Measurements from ENCODE around the gene SRSF11.

Gene SRSF11

GRCh38 chr1:70220517-70221237 is 503 bp upstream of the SRSF11 start:
- no peak for DNase-seq (ENCODE audit: low spot score)

- DNase-seq (ENCODE audit: low spot score) = no peak
Observed at GRCh38 chr1:70222716-70223235, 1.6 kb downstream of the SRSF11 start.

- no peak for DNase-seq (ENCODE audit: low spot score)
Observed at GRCh38 chr1:70224954-70225353, 3.8 kb downstream of the SRSF11 start.

- DNase-seq (ENCODE audit: low spot score) = no peak
Observed at GRCh38 chr1:70227439-70227838, 6.3 kb downstream of the SRSF11 start.

- DNase-seq (ENCODE audit: low spot score) = no peak
Observed at GRCh38 chr1:70228670-70229069, 7.5 kb downstream of the SRSF11 start.

- no peak for DNase-seq (ENCODE audit: low spot score)
Observed at GRCh38 chr1:70231475-70231874, 10.3 kb downstream of the SRSF11 start.

GRCh38 chr1:70234733-70235132 is 13.6 kb downstream of the SRSF11 start:
- DNase-seq (ENCODE audit: low spot score) = no peak

- DNase-seq (ENCODE audit: low spot score) = no peak
Observed at GRCh38 chr1:70239940-70240339, 18.8 kb downstream of the SRSF11 start.

GRCh38 chr1:70247122-70247521 is 25.9 kb downstream of the SRSF11 start:
- DNase-seq (ENCODE audit: low spot score) = no peak

GRCh38 chr1:70247768-70248167 is 26.6 kb downstream of the SRSF11 start:
- no peak for DNase-seq (ENCODE audit: low spot score)

- DNase-seq (ENCODE audit: low spot score) = no peak
Observed at GRCh38 chr1:70248729-70249128, 27.5 kb downstream of the SRSF11 start.

GRCh38 chr1:70256664-70257063 is 35.5 kb downstream of the SRSF11 start:
- no peak for DNase-seq (ENCODE audit: low spot score)

- no peak for DNase-seq (ENCODE audit: low spot score)
Observed at GRCh38 chr1:70264839-70265238, 43.7 kb downstream of the SRSF11 start.

- no peak for DNase-seq (ENCODE audit: low spot score)
Observed at GRCh38 chr1:70265946-70266345, 44.8 kb downstream of the SRSF11 start.

GRCh38 chr1:70277875-70278274 is 56.7 kb downstream of the SRSF11 start:
- DNase-seq (ENCODE audit: low spot score) = no peak

- no peak for DNase-seq (ENCODE audit: low spot score)
Observed at GRCh38 chr1:70278710-70279109, 57.5 kb downstream of the SRSF11 start.

- DNase-seq (ENCODE audit: low spot score) = no peak
Observed at GRCh38 chr1:70284366-70284765, 63.2 kb downstream of the SRSF11 start.

- no peak for DNase-seq (ENCODE audit: low spot score)
Observed at GRCh38 chr1:70286453-70286852, 65.3 kb downstream of the SRSF11 start.

GRCh38 chr1:70288166-70288565 is 67.0 kb downstream of the SRSF11 start:
- DNase-seq (ENCODE audit: low spot score) = no peak

GRCh38 chr1:70290218-70290617 is 69.0 kb downstream of the SRSF11 start:
- no peak for DNase-seq (ENCODE audit: low spot score)

GRCh38 chr1:70293186-70293843 is 72.1 kb downstream of the SRSF11 start:
- DNase-seq (ENCODE audit: low spot score) = no peak

- no peak for DNase-seq (ENCODE audit: low spot score)
Observed at GRCh38 chr1:70295749-70296148, 74.6 kb downstream of the SRSF11 start.

GRCh38 chr1:70299472-70299871 is 78.3 kb downstream of the SRSF11 start:
- no peak for DNase-seq (ENCODE audit: low spot score)
